C4-2B (cell line): Measurements from ENCODE around the gene LTF.

Experiments
- H3K27ac ChIP-seq: fragments of 450-650 bp; 2 replicates; pipeline ENCODE4 v1.5.1; 2017
- ZFX ChIP-seq: fragments of 450-650 bp; IDR thresholded peaks from 2 replicates; pipeline ENCODE4 v1.6.1; 2017
- TF ChIP-seq, protein P1 (sequence below): fragments of 450-650 bp; conservative IDR thresholded peaks from 2 replicates; pipeline ENCODE4 v1.5.1; 2017; ENCODE audit warnings: mild to moderate bottlenecking

Gene LTF

DNA sequence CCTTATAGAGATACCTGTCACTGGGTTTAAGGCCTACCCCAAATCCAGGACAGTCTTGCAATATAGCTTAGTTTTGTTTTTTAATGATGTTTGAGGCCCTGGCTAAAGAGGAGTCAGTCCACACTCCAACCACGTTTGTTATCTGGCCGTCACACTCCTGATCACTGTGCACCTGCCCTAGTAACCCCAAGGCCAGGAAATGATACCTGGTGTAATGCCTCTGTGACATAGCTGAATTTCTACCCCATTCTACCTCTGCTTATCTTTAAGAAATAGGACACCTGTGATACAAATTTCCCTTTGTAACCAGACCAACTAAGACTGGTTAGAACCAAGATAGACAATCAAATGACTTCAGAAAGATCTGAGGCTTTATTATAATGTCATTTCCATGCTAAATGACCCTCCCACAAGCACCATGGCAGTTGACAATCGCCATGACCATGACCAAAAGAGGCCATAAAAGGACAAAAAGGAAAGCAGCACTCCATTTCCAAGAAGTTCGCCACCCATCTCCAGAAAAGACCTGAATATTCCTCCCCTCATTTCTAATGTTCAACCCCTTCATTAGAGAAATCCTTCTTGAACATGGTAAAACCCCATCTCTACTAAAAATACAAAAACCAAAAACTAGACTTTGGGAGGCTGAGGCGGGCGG is 28.3 kb upstream of the LTF start:
- TF ChIP-seq, protein P1, sequence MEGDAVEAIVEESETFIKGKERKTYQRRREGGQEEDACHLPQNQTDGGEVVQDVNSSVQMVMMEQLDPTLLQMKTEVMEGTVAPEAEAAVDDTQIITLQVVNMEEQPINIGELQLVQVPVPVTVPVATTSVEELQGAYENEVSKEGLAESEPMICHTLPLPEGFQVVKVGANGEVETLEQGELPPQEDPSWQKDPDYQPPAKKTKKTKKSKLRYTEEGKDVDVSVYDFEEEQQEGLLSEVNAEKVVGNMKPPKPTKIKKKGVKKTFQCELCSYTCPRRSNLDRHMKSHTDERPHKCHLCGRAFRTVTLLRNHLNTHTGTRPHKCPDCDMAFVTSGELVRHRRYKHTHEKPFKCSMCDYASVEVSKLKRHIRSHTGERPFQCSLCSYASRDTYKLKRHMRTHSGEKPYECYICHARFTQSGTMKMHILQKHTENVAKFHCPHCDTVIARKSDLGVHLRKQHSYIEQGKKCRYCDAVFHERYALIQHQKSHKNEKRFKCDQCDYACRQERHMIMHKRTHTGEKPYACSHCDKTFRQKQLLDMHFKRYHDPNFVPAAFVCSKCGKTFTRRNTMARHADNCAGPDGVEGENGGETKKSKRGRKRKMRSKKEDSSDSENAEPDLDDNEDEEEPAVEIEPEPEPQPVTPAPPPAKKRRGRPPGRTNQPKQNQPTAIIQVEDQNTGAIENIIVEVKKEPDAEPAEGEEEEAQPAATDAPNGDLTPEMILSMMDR, result no peak
- TF ChIP-seq ZFX, result no peak
- no peak overlapping the region for H3K27ac ChIP-seq

DNA sequence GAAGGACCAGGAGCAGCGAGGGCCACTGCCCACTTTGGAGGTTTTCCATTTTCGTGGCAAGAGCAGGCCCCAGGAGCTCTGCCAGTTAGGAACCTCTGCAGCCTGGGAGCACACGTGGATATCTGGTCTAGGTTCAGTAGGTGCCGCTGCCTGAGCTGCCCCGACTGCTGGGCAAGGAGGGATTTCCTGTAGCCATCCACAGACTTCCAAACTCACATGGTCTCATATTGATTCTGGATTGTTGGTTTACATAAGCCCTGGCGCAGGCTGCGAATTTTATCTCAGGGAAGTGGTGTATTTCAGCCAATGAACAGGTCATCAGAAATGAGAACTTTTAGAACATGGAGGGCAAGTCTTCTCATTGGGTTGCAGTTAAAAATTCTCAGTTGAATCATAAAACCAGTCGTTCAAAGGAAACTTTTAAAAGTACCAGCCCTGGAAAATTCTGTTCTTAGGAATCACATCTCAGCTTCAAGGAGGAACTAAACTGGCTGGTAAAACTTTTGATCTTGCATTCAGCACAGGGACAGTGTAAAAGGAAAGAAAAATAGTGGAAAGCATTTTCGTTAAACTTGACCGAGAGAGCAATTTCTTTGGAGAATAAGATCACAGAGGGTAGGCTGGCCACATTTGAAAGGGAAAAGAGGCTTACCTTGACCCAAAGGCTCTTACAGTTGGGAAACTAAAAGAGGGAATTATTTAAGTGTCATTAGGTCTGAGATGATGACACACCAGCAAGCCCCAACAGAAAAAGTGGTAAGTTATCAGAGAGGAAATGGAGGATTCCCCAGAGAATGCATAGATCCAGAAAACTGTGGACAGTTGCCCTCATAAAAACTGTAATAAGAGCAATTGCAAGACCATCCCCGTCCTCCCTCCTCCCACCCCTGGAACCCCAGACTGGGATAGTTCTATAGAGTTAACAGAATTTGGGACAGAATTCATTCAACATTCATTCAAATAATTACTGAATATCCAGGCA is 26.7 kb upstream of the LTF start:
- no peak overlapping the region for H3K27ac ChIP-seq
- TF ChIP-seq, protein P1, result no peak
- no peak for TF ChIP-seq ZFX

DNA sequence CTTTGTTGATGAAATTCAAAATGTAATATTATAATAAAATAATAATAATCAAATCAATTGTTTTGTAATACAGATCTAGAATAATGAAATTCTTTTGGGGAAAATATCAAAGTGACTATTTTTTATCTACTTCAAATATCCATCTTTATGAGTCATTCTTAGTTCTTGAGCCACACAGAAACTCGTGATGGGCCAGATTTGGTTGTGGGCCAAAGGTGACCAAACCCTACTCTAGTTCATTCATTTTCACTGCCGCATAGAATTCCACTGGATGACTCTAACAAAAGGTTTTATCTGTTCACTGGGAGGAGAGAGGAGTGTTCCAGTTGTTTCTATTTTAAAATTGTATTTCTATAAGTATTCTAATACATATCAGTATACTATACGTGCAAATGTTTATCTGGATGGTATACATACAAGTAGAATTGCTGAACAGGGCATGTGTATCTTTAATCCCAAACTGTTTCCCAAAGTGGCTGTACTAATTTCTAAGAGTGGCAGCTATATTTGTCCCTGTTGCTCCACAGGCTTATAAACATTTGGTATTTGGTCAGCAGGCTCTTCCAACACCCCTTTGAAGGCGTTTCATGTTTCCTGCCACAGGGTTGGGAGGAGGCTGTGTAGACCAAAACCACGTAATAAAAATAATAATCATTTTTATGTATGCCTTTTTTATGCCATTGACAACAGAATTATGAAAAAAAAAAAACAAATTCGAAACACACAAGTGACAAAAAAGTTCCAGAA is 25.8 kb upstream of the LTF start:
- TF ChIP-seq, protein P1, result no peak
- TF ChIP-seq ZFX, result no peak
- H3K27ac ChIP-seq, result no peak overlapping the region

DNA sequence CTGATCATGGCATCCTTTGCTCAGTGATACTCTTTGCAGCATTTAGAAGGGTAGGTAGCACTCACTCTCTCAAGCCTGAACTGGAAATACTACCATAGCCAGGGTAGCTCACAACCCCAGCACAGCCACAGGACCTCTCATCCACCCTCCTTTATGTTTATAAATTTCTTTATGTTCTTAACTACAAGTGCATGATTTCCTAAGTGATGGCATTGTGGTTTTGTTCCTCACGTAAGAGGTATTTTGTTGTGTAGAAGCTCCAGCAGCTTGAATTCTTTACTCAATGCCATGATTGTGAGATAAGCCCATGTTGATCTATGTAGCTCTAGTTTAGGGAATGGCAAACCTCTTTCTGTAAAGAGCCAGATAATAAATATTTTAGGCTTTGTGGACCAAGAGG is 25.2 kb upstream of the LTF start:
- H3K27ac ChIP-seq, result no peak overlapping the region
- TF ChIP-seq, protein P1, result no peak
- TF ChIP-seq ZFX, result no peak

DNA sequence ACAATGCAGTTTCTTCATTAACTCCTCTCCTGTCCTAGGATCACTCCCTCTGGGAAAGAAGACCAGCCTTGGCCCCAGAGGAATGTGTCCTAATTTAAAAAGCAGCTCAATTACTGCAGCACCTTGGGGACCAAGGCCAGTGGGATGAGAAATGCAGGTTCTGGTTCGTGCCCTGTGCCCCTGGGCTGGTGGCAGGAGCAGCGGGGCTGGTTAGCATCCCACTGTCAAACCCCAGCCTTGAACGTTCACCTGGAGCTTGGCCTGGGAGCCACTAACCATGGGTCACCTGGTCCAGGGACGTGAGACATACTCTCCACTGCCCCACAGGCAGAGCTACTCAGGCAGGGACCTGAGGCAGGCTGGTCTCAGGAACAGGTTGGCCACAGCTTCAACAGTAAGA is 24.7 kb upstream of the LTF start:
- H3K27ac ChIP-seq, result no peak overlapping the region
- no peak for TF ChIP-seq ZFX

DNA sequence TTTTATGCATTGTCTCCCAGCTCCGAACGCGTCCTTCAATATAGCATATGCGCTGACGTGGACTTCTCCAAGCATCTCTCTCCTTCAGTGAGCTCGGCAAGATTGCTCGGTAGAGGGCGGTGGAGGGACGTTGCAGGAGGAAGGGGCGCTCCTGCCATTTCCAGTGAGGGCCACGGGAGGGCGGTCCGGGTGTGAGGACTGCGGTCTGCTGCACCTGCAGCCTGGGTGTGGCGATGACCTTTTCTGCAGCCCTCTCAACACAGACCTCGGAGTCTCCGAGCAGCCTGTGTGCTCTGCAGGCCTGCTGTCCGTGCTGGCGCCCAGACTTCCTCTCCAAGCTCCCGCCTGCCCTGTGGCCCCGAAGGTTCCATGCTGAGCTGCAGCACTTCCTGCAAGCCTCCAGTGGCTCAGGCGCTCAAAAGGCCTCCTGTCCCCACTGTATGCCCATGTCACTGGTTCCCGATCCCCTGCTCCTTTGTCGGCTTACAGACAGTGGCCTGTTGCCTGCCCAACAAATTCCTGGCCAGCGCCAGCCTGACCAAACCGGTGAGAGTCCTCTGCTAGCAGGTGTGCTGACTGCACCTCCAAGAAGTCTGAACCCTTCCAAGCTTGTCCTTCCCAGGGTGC is 24.1 kb upstream of the LTF start:
- H3K27ac ChIP-seq, result no peak overlapping the region
- TF ChIP-seq ZFX, result no peak
- TF ChIP-seq, protein P1, result peak; percentile 96

DNA sequence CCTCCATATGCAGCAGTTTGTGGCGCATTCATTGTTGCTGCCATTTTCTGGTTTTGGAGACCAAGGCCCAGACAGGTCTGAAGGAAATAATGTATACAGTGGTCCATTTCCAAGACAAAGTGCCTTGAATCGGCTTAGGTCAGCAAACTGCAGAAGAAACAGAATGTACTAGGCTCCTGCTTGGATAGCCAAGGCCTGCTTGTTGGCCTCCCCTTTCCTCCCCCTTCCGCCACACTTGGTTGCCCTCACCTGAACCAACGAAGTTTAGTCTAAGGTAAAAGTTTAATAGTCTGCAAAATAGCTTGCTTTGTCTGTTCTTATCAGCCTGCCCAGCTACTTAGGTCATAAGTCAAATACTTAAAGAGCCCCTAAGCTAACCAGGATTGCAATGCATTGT is 21.1 kb upstream of the LTF start:
- no peak for TF ChIP-seq ZFX
- TF ChIP-seq, protein P1, result no peak
- no peak overlapping the region for H3K27ac ChIP-seq
